K562 (cell line): ENCODE results near the gene IL17D. TPM values are rescaled to one million over a fixed set of nuclear protein-coding genes. Genes with fewer than 3 reads are reported as not detected.

Experiments
- ATAC-seq: fragments of 200-7000 bp; cut with Tn5 transposase; 3 replicates; pipeline ENCODE4 v1.9.1; 2020; ENCODE audit warnings: moderate library complexity
- BruUV-seq: library from RNA; stranded (reverse); fragments of 400-500 nt; replicated peaks from 2 replicates; lab custom pipeline; 2021; lab: Mats Ljungman, UMichigan
- CTCF ChIA-PET: fragments of 300-600 bp; formaldehyde crosslinking; extraction: SDS; loops from one replicate; lab custom pipeline; 2021; ENCODE audit warnings: low intra/inter-chr PET ratio; lab: Yijun Ruan, JAX
- POLR2A ChIA-PET: fragments of 300-600, 350-650 bp; sonication (Branson Sonifier 250); formaldehyde crosslinking; extraction: SDS; loops from one replicate; lab custom pipeline; 2021; ENCODE audit warnings: antibody characterized with exemption, inconsistent platforms; lab: Yijun Ruan, JAX
- DNase-seq, 4 experiments: peaks; one replicate each; pipeline versions ENCODE4 v3.0.0 to v3.0.0-alpha.2; 2011 to 2018; ENCODE audit warnings: low spot score in 3 of 4, mixed read lengths in 3 of 4; ENCODE audit errors: extremely low read depth in 1 of 4
- FAIRE-seq: peaks from 2 replicates; lab custom pipeline; 2011; peaks lifted over from hg19 to GRCh38; lab: Jason Lieb, UNC
- H2AFZ ChIP-seq: 2 replicates; pipeline ENCODE4 v1.6.0; 2011; ENCODE audit warnings: low read depth, low read length, control low read depth, inconsistent platforms
- H3K27ac ChIP-seq: fragments of 200-600 bp; 3 replicates; pipeline ENCODE4 v1.8.0; 2011; ENCODE audit warnings: low read depth, mild to moderate bottlenecking, control low read depth, inconsistent platforms, low read length, moderate library complexity, mixed read lengths; ENCODE audit errors: extremely low read depth
- H3K27me3 ChIP-seq, 2 experiments: fragments of 300-600 bp in 1 of 2; 2 replicates in 1 of 2; 3 replicates in 1 of 2; pipeline versions ENCODE4 v1.6.0 to v1.8.0; 2011; ENCODE audit warnings: inconsistent platforms in 2 of 2, low read length in 2 of 2, mild to moderate bottlenecking in 1 of 2, mixed read lengths in 1 of 2, moderate library complexity in 1 of 2; ENCODE audit not compliant: control insufficient read depth in 2 of 2, insufficient read depth in 2 of 2
- H3K36me3 ChIP-seq: fragments of 300-600 bp; 3 replicates; pipeline ENCODE4 v1.8.0; 2011; ENCODE audit warnings: mild to moderate bottlenecking, low read length, inconsistent platforms; ENCODE audit not compliant: control insufficient read depth, insufficient read depth
- H3K4me1 ChIP-seq, 2 experiments: fragments of 200-600 bp in 1 of 2; replicated peaks in 1 of 2; 2 replicates in 1 of 2; 3 replicates in 1 of 2; pipeline versions ENCODE4 v1.5.1 to v1.8.0; 2011; ENCODE audit warnings: inconsistent platforms in 2 of 2, low read length in 2 of 2, mild to moderate bottlenecking in 1 of 2, mixed read lengths in 1 of 2, moderate library complexity in 1 of 2; ENCODE audit not compliant: control insufficient read depth in 2 of 2, insufficient read depth in 2 of 2
- H3K4me2 ChIP-seq: 2 replicates; pipeline ENCODE4 v1.6.1; 2011; ENCODE audit warnings: low read length, control low read depth, inconsistent platforms, mixed read lengths; ENCODE audit not compliant: insufficient read depth
- H3K4me3 ChIP-seq: fragments of 200-600 bp; sonication (generic), shearing (Covaris generic); 2 replicates; pipeline ENCODE4 v1.5.1; 2016; ENCODE audit warnings: control low read depth, inconsistent platforms
- H3K79me2 ChIP-seq: fragments of 200-600 bp; 3 replicates; pipeline ENCODE4 v1.8.0; 2011; ENCODE audit warnings: low read length, inconsistent platforms; ENCODE audit not compliant: control insufficient read depth, insufficient read depth
- H3K9ac ChIP-seq, 2 experiments: 2 replicates each; pipeline versions ENCODE4 v1.6.0 to v1.6.1; 2011; ENCODE audit warnings: low read depth in 2 of 2, low read length in 2 of 2, control low read depth in 1 of 2, inconsistent platforms in 1 of 2, mild to moderate bottlenecking in 1 of 2, mixed read lengths in 1 of 2; ENCODE audit not compliant: insufficient read depth in 1 of 2
- H3K9me1 ChIP-seq: one replicate; pipeline ENCODE4 v1.6.0; 2011; ENCODE audit warnings: inconsistent platforms, mild to moderate bottlenecking, low read length, moderate library complexity; ENCODE audit not compliant: control insufficient read depth, insufficient read depth
- H3K9me3 ChIP-seq: replicated peaks from 2 replicates; pipeline ENCODE4 v1.5.1; 2011; ENCODE audit warnings: low read depth, low read length, inconsistent platforms; ENCODE audit not compliant: control insufficient read depth, insufficient read depth
- H4K20me1 ChIP-seq: replicated peaks from 2 replicates; pipeline ENCODE4 v1.6.1; 2011; ENCODE audit warnings: low read length, inconsistent platforms, mixed read lengths; ENCODE audit not compliant: control insufficient read depth, insufficient read depth
- KLF10 ChIP-seq: fragments of 250-450 bp; sonication (Bioruptor Pico); IDR thresholded peaks from 2 replicates; pipeline ENCODE4 v1.6.1; 2021; ENCODE audit warnings: matching md5 sums
- WGBS: fragments of 100-300 bp; shearing (Covaris generic); methylation state at CpG from one replicate; pipeline ENCODE4 v1.1.6; 2016; ENCODE audit warnings: low coverage, mixed read lengths; ENCODE audit not compliant: insufficient coverage; ENCODE audit errors: missing lambda C conversion rate; 5-methylcytosine and 5-hydroxymethylcytosine counted together
- in situ Hi-C: fragments of 300-500 bp; cut with MboI; formaldehyde crosslinking; loops from 4 replicates; pipeline ENCODE4 v1.15.0; 2018; ENCODE audit warnings: inconsistent platforms, mixed read lengths
- intact Hi-C: fragments of 100-400 bp; cut with micrococcal nuclease; formaldehyde crosslinking; loops from 2 replicates; pipeline ENCODE4 v1.14.2; 2022
- polyA plus RNA-seq, 8 experiments: library from polyadenylated mRNA; depleted of rRNA in 4 of 8; stranded (reverse) in 5 of 8; unstranded in 3 of 8; fragments of >200 nt; fragmentation: Nextera tagmentation in 2 of 8; fragmentation: Illumina TruSeq in 1 of 8; extraction: Ambion mirVana in 2 of 8; extraction: Trizol in 1 of 8; gene quantifications; 2 replicates each; pipeline versions ENCODE4 v1.2.1 to v1.2.3, GENCODE V29; 2011 to 2014; ENCODE audit warnings: inconsistent platforms in 1 of 8, missing spikeins in 1 of 8
- total RNA-seq, 7 experiments: library from RNA; depleted of rRNA in 6 of 7; stranded (reverse); fragments of >200 nt in 6 of 7; fragmentation: Illumina TruSeq in 2 of 7; extraction: Trizol in 2 of 7; gene quantifications; 2 replicates each; pipeline versions ENCODE4 v1.2.1 to v1.2.3, GENCODE V29; 2011 to 2021; ENCODE audit warnings: low replicate concordance in 1 of 7
- TF ChIP-seq, protein P1 (sequence below): fragments of 200-600 bp; sonication (generic); IDR thresholded peaks from one replicate; pipeline ENCODE4 v1.6.1; 2012; ENCODE audit warnings: mild to moderate bottlenecking, low read depth, low read length, inconsistent platforms
- TF ChIP-seq, protein P2 (sequence below): sonication (generic); formaldehyde crosslinking; IDR thresholded peaks from 2 replicates; pipeline ENCODE4 v1.8.1; 2023; ENCODE audit warnings: mild to moderate bottlenecking, missing genetic modification reagents
- TF ChIP-seq, protein P3 (sequence below): fragments of 450-650 bp; conservative IDR thresholded peaks from 2 replicates; pipeline ENCODE4 v1.6.1; 2016; ENCODE audit warnings: missing genetic modification characterization, low read depth, mild to moderate bottlenecking, control low read depth, missing compliant biosample characterization

The IL17D gene
- total and polyA plus RNA-seq, 9 of the 15 experiments (the other 6 are each of a cell fraction or from before 2014, with no cell fraction given): 0.04 to 0.55 (median 0.13) TPM; not detected in 4

DNA sequence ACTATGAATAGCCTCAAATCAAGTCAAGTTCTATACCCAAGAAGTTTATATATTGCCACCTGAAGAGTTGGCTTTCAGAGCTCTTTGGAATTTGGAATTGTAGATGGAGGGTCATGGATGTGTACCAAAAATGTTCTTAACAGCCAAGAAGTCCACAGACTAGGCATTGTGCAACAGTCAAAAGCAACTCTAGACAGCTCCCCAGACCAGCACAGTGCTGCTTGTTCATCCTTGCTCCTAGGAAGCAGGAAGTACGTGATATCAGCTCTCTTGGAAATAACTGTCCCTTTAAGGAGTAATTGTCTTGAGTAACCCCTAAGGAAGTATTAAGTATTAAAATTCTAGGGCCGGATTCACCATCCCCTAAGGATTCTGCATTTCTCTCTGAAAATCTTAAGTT is 30.7 kb upstream of the IL17D start:
- Histone ChIP-seq H3K9ac (no peak overlapping the region), H3K27ac (no peak overlapping the region), H3K4me1 (no peaks in the 10 kb centered on the region), H2AFZ (no peak overlapping the region), H3K9me3 (no peaks in the 10 kb centered on the region), H4K20me1 (no peaks in the 10 kb centered on the region), H3K27me3 (no peaks in the 10 kb centered on the region), H3K9me1 (no peaks in the 10 kb centered on the region), H3K4me3 (no peak overlapping the region), H3K36me3 (no peaks in the 10 kb centered on the region), H3K79me2 (no peaks in the 10 kb centered on the region), H3K4me2 (no peak overlapping the region)
- POLR2A ChIA-PET: no interaction called here
- FAIRE-seq: no peak
- 21% methylated on average over 2 of the region's 2 CpGs for WGBS
- no peak for ATAC-seq
- intact Hi-C loops: no loop called here
- no peak for DNase-seq
- BruUV-seq: no TSS peak
- in situ Hi-C loops: no loop called here
- CTCF ChIA-PET: no interaction called here
- TF ChIP-seq, protein P1, sequence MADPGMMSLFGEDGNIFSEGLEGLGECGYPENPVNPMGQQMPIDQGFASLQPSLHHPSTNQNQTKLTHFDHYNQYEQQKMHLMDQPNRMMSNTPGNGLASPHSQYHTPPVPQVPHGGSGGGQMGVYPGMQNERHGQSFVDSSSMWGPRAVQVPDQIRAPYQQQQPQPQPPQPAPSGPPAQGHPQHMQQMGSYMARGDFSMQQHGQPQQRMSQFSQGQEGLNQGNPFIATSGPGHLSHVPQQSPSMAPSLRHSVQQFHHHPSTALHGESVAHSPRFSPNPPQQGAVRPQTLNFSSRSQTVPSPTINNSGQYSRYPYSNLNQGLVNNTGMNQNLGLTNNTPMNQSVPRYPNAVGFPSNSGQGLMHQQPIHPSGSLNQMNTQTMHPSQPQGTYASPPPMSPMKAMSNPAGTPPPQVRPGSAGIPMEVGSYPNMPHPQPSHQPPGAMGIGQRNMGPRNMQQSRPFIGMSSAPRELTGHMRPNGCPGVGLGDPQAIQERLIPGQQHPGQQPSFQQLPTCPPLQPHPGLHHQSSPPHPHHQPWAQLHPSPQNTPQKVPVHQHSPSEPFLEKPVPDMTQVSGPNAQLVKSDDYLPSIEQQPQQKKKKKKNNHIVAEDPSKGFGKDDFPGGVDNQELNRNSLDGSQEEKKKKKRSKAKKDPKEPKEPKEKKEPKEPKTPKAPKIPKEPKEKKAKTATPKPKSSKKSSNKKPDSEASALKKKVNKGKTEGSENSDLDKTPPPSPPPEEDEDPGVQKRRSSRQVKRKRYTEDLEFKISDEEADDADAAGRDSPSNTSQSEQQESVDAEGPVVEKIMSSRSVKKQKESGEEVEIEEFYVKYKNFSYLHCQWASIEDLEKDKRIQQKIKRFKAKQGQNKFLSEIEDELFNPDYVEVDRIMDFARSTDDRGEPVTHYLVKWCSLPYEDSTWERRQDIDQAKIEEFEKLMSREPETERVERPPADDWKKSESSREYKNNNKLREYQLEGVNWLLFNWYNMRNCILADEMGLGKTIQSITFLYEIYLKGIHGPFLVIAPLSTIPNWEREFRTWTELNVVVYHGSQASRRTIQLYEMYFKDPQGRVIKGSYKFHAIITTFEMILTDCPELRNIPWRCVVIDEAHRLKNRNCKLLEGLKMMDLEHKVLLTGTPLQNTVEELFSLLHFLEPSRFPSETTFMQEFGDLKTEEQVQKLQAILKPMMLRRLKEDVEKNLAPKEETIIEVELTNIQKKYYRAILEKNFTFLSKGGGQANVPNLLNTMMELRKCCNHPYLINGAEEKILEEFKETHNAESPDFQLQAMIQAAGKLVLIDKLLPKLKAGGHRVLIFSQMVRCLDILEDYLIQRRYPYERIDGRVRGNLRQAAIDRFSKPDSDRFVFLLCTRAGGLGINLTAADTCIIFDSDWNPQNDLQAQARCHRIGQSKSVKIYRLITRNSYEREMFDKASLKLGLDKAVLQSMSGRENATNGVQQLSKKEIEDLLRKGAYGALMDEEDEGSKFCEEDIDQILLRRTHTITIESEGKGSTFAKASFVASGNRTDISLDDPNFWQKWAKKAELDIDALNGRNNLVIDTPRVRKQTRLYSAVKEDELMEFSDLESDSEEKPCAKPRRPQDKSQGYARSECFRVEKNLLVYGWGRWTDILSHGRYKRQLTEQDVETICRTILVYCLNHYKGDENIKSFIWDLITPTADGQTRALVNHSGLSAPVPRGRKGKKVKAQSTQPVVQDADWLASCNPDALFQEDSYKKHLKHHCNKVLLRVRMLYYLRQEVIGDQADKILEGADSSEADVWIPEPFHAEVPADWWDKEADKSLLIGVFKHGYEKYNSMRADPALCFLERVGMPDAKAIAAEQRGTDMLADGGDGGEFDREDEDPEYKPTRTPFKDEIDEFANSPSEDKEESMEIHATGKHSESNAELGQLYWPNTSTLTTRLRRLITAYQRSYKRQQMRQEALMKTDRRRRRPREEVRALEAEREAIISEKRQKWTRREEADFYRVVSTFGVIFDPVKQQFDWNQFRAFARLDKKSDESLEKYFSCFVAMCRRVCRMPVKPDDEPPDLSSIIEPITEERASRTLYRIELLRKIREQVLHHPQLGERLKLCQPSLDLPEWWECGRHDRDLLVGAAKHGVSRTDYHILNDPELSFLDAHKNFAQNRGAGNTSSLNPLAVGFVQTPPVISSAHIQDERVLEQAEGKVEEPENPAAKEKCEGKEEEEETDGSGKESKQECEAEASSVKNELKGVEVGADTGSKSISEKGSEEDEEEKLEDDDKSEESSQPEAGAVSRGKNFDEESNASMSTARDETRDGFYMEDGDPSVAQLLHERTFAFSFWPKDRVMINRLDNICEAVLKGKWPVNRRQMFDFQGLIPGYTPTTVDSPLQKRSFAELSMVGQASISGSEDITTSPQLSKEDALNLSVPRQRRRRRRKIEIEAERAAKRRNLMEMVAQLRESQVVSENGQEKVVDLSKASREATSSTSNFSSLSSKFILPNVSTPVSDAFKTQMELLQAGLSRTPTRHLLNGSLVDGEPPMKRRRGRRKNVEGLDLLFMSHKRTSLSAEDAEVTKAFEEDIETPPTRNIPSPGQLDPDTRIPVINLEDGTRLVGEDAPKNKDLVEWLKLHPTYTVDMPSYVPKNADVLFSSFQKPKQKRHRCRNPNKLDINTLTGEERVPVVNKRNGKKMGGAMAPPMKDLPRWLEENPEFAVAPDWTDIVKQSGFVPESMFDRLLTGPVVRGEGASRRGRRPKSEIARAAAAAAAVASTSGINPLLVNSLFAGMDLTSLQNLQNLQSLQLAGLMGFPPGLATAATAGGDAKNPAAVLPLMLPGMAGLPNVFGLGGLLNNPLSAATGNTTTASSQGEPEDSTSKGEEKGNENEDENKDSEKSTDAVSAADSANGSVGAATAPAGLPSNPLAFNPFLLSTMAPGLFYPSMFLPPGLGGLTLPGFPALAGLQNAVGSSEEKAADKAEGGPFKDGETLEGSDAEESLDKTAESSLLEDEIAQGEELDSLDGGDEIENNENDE: no peak
- TF ChIP-seq KLF10 (CRISPR knock-in tag): no peak
- TF ChIP-seq, protein P2, sequence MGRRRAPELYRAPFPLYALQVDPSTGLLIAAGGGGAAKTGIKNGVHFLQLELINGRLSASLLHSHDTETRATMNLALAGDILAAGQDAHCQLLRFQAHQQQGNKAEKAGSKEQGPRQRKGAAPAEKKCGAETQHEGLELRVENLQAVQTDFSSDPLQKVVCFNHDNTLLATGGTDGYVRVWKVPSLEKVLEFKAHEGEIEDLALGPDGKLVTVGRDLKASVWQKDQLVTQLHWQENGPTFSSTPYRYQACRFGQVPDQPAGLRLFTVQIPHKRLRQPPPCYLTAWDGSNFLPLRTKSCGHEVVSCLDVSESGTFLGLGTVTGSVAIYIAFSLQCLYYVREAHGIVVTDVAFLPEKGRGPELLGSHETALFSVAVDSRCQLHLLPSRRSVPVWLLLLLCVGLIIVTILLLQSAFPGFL (CRISPR knock-in tag): no peak
- TF ChIP-seq, protein P3, sequence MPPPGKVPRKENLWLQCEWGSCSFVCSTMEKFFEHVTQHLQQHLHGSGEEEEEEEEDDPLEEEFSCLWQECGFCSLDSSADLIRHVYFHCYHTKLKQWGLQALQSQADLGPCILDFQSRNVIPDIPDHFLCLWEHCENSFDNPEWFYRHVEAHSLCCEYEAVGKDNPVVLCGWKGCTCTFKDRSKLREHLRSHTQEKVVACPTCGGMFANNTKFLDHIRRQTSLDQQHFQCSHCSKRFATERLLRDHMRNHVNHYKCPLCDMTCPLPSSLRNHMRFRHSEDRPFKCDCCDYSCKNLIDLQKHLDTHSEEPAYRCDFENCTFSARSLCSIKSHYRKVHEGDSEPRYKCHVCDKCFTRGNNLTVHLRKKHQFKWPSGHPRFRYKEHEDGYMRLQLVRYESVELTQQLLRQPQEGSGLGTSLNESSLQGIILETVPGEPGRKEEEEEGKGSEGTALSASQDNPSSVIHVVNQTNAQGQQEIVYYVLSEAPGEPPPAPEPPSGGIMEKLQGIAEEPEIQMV (tag): no peak
